PC-9 (cell line): Measurements from ENCODE around the gene BCAS2. TPM values are rescaled to one million over a fixed set of nuclear protein-coding genes. Genes with fewer than 3 reads are reported as not detected.

Source experiments
- BruUV-seq: library from RNA; stranded (reverse); fragments of 400-500 nt; replicated peaks from 2 replicates; lab custom pipeline; 2021; lab: Mats Ljungman, UMichigan
- CTCF ChIA-PET: fragments of 300-600 bp; sonication (Branson Sonifier 250); formaldehyde crosslinking; loops from one replicate; lab custom pipeline; 2022; ENCODE audit warnings: antibody characterized with exemption; lab: Charles Lee
- POLR2A ChIA-PET: fragments of 300-600 bp; sonication (Branson Sonifier 250); formaldehyde crosslinking; loops from one replicate; lab custom pipeline; 2022; ENCODE audit warnings: antibody characterized with exemption; ENCODE audit not compliant: unreplicated experiment; lab: Charles Lee
- DNase-seq, 2 experiments: peaks; one replicate each; pipeline versions ENCODE4 v3.0.0 to v3.0.0-alpha.2; 2015 to 2022; ENCODE audit warnings: mixed read lengths in 1 of 2
- H2AFZ ChIP-seq: fragments of 200-600 bp; sonication (generic); 2 replicates; pipeline ENCODE4 v1.8.1; 2017; ENCODE audit warnings: antibody characterized with exemption
- H3F3A ChIP-seq: fragments of 200-600 bp; sonication (generic); 2 replicates; pipeline ENCODE4 v1.8.1; 2017; ENCODE audit warnings: antibody characterized with exemption, mild to moderate bottlenecking, low read depth; ENCODE audit not compliant: insufficient read depth
- H3K27ac ChIP-seq: fragments of 200-600 bp; sonication (generic); 2 replicates; pipeline ENCODE4 v1.6.1; 2016; ENCODE audit warnings: mixed run types
- H3K27me3 ChIP-seq: fragments of 200-600 bp; sonication (generic); 2 replicates; pipeline ENCODE4 v1.6.1; 2016; ENCODE audit warnings: low read depth, mixed run types; ENCODE audit not compliant: insufficient read depth
- H3K36me3 ChIP-seq: fragments of 200-600 bp; sonication (generic); 2 replicates; pipeline ENCODE4 v1.6.1; 2016; ENCODE audit warnings: low read depth, mixed run types
- H3K4me1 ChIP-seq: fragments of 200-600 bp; sonication (generic); replicated peaks from 2 replicates; pipeline ENCODE4 v1.6.1; 2016; ENCODE audit warnings: mixed run types; ENCODE audit not compliant: insufficient read depth
- H3K4me2 ChIP-seq: fragments of 200-600 bp; sonication (generic); 2 replicates; pipeline ENCODE4 v1.6.1; 2017; ENCODE audit warnings: mixed run types
- H3K4me3 ChIP-seq: fragments of 200-600 bp; sonication (generic); 2 replicates; pipeline ENCODE4 v1.6.1; 2016; ENCODE audit warnings: mixed run types
- H3K79me2 ChIP-seq: fragments of 200-600 bp; sonication (generic); 2 replicates; pipeline ENCODE4 v1.6.1; 2017; ENCODE audit warnings: low read depth, mixed run types
- H3K9me2 ChIP-seq: fragments of 200-600 bp; sonication (generic); 2 replicates; pipeline ENCODE4 v1.8.1; 2017; ENCODE audit warnings: mild to moderate bottlenecking; ENCODE audit not compliant: insufficient read depth
- H3K9me3 ChIP-seq: fragments of 200-600 bp; sonication (generic); 2 replicates; pipeline ENCODE4 v1.8.1; 2016; ENCODE audit warnings: low read depth; ENCODE audit not compliant: insufficient read depth
- H4K20me1 ChIP-seq: fragments of 200-600 bp; sonication (generic); 2 replicates; pipeline ENCODE4 v1.8.1; 2017; ENCODE audit not compliant: insufficient read depth
- EZH2 ChIP-seq: fragments of 200-600 bp; sonication (generic); IDR thresholded peaks from 2 replicates; pipeline ENCODE4 v1.8.0; 2017; ENCODE audit warnings: antibody characterized with exemption, low read depth
- intact Hi-C: fragments of 100-400 bp; cut with micrococcal nuclease; formaldehyde crosslinking; loops from one replicate; pipeline ENCODE4 v1.10.0; 2022; ENCODE audit not compliant: unreplicated experiment
- total RNA-seq: library from RNA; stranded (reverse); gene quantifications from 2 replicates; pipeline ENCODE4 v1.2.3, GENCODE V29; 2021
- TF ChIP-seq, protein P1 (sequence below): fragments of 200-600 bp; sonication (generic); conservative IDR thresholded peaks from 2 replicates; pipeline ENCODE4 v1.6.1; 2017; ENCODE audit warnings: mixed run types, antibody characterized with exemption, mild to moderate bottlenecking, moderate library complexity

BCAS2 gene
- total RNA-seq, 1 experiment from 2014 or later = 36.7 TPM

DNA sequence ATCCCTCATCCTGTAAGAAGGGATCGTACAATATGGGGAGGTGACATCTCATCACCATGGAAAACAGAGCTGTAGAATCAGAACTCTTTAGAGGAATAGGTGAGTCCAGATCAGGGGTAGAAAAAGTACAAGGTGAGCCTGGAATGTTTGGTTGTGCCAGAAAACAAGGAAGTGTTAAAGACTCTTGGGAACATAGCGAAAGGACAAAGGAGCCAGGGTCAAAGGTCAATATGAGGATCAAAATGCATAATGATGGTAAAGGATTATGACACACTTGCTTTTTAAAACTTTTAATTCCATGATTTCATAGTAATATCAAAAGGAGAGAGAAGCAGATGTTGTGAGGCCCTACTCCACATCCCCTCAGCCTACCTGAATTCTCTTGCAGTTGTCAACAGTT lies 51.2 kb downstream of the BCAS2 start:
- no peak overlapping the region for H2AFZ ChIP-seq
- H3K9me3 ChIP-seq = no peaks in the 10 kb centered on the region
- no peaks in the 10 kb centered on the region for H4K20me1 ChIP-seq
- H3K27ac ChIP-seq = no peak overlapping the region
- intact Hi-C loops = no loop called here
- no peaks in the 10 kb centered on the region for H3K4me1 ChIP-seq
- H3K79me2 ChIP-seq = no peaks in the 10 kb centered on the region
- H3K36me3 ChIP-seq = no peaks in the 10 kb centered on the region
- no TSS peak for BruUV-seq
- H3K27me3 ChIP-seq = no peaks in the 10 kb centered on the region
- no peaks in the 10 kb centered on the region; the same call in 1 of the 2 replicates for H3K9me2 ChIP-seq
- no peak overlapping the region for H3K4me3 ChIP-seq
- DNase-seq = no peak
- ChIA-PET CTCF (no interaction called here), POLR2A (no interaction called here)
- H3K4me2 ChIP-seq = no peak overlapping the region
- H3F3A ChIP-seq = no peaks in the 10 kb centered on the region
- no peak for TF ChIP-seq EZH2
- TF ChIP-seq, protein P1, sequence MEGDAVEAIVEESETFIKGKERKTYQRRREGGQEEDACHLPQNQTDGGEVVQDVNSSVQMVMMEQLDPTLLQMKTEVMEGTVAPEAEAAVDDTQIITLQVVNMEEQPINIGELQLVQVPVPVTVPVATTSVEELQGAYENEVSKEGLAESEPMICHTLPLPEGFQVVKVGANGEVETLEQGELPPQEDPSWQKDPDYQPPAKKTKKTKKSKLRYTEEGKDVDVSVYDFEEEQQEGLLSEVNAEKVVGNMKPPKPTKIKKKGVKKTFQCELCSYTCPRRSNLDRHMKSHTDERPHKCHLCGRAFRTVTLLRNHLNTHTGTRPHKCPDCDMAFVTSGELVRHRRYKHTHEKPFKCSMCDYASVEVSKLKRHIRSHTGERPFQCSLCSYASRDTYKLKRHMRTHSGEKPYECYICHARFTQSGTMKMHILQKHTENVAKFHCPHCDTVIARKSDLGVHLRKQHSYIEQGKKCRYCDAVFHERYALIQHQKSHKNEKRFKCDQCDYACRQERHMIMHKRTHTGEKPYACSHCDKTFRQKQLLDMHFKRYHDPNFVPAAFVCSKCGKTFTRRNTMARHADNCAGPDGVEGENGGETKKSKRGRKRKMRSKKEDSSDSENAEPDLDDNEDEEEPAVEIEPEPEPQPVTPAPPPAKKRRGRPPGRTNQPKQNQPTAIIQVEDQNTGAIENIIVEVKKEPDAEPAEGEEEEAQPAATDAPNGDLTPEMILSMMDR = no peak

DNA sequence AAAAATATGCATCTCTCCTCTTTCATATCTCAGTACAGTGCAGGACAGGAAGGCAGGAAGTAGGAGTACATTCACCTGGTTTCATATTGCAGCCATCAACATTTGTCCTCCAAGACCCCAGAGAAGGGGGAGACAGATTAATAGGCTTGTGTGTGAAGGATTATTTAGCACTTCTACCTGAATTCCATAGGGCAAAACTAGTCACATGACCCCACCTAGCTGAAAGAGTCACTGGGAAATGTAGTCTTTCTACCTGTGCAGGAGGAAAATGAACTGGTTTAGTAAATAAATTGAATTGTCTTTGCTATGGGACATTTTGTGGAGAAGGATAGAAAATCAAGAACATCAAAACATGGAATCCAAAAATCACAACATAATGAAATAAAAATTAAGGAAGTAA lies 56.5 kb downstream of the BCAS2 start:
- TF ChIP-seq, protein P1 = no peak
- TF ChIP-seq EZH2 = no peak
- H2AFZ ChIP-seq = no peak overlapping the region
- CTCF ChIA-PET = no interaction called here
- H3K9me2 ChIP-seq = no peaks in the 10 kb centered on the region; the same call in 1 of the 2 replicates
- POLR2A ChIA-PET = interaction anchor here (0.7 kb wide), 1 partner anchor 971 kb away, joined by 4 read pairs; no protein-coding TSS in a partner anchor
- no peak overlapping the region for H3K4me3 ChIP-seq
- no peaks in the 10 kb centered on the region for H3K79me2 ChIP-seq
- H3K27me3 ChIP-seq = no peaks in the 10 kb centered on the region
- intact Hi-C loops = no loop called here
- DNase-seq = no peak
- no peaks in the 10 kb centered on the region for H3K9me3 ChIP-seq
- H3K36me3 ChIP-seq = no peaks in the 10 kb centered on the region
- H4K20me1 ChIP-seq = no peaks in the 10 kb centered on the region
- H3F3A ChIP-seq = no peaks in the 10 kb centered on the region
- no peak overlapping the region for H3K27ac ChIP-seq
- H3K4me1 ChIP-seq = no peaks in the 10 kb centered on the region
- BruUV-seq = no TSS peak
- no peak overlapping the region for H3K4me2 ChIP-seq

DNA sequence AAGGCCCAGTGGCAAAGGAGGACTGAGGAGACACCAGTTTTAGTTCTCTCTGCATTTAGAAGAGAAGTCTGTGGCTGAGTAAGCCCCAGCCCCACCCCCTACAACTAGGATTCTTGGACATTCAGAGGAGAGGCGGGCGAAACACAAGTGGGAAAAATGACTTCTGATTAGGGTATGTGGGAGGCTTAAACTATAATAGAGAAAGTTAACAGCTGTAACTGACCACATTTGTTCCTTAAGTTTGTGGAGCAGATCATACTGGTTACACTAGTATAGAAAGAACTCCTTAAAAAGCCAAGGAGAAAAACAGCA lies 59.2 kb downstream of the BCAS2 start:
- Histone ChIP-seq H2AFZ (no peak overlapping the region), H3K4me3 (no peak overlapping the region), H3K9me2 (no peaks in the 10 kb centered on the region; the same call in 1 of the 2 replicates), H3K27ac (no peak overlapping the region), H3K79me2 (no peaks in the 10 kb centered on the region), H3K4me1 (no peaks in the 10 kb centered on the region), H3K9me3 (peaks cover 9% of the 10 kb centered on the region; the same call in 1 of the 2 replicates), H4K20me1 (no peaks in the 10 kb centered on the region), H3K27me3 (no peaks in the 10 kb centered on the region), H3F3A (no peaks in the 10 kb centered on the region), H3K36me3 (no peaks in the 10 kb centered on the region), H3K4me2 (no peak overlapping the region)
- intact Hi-C loops = no loop called here
- POLR2A ChIA-PET = no interaction called here
- TF ChIP-seq, protein P1 = no peak
- TF ChIP-seq EZH2 = no peak
- no TSS peak for BruUV-seq
- CTCF ChIA-PET = interaction anchor here (0.6 kb wide), 1 partner anchor 177 kb away, joined by 3 read pairs; no protein-coding TSS in a partner anchor
- no peak for DNase-seq
